ENCODE measurements around the gene TMTC1. TPM values are rescaled to one million over a fixed set of nuclear protein-coding genes. Genes with fewer than 3 reads are reported as not detected.

TMTC1 gene
- total and polyA plus RNA-seq, 8 donors, result 0.85 to 37.7 (median 1.9) TPM

- ATAC-seq, result no peak
- Histone ChIP-seq H3K9me3 (peaks cover 0 to 14% of the 10 kb centered on the region in 2 donors), H3K27me3 (no peaks in the 10 kb centered on the region), H3K27ac (no peak overlapping the region), H3K4me3 (no peak overlapping the region), H3K36me3 (no peaks in the 10 kb centered on the region), H3K4me1 (no peaks in the 10 kb centered on the region)
- intact Hi-C loops (cut with DNase I), result no loop called here
- no peak for TF ChIP-seq CTCF (IDR thresholded peaks at IDR 0.05)
- no peak for DNase-seq
Observed at GRCh38 chr12:29797565-29798355, 14.0 kb upstream of the TMTC1 start.

GRCh38 chr12:29796823-29797263 is 13.1 kb upstream of the TMTC1 start:
- no peaks in the 10 kb centered on the region for H3K36me3 ChIP-seq
- intact Hi-C loops (cut with DNase I), result no loop called here
- ATAC-seq (peak; percentile 30), DNase-seq (peak in 2 of 4 donors; percentile 82 to 86)
- H3K4me3 ChIP-seq, result no peak overlapping the region
- TF ChIP-seq CTCF (IDR thresholded peaks at IDR 0.05), result no peak
- no peak overlapping the region for H3K27ac ChIP-seq
- no peaks in the 10 kb centered on the region for H3K27me3 ChIP-seq
- H3K9me3 ChIP-seq, result peaks cover 0 to 18% of the 10 kb centered on the region in 2 donors
- H3K4me1 ChIP-seq, result no peaks in the 10 kb centered on the region

GRCh38 chr12:29795715-29796114 is 12.0 kb upstream of the TMTC1 start:
- ATAC-seq (no peak), DNase-seq (no peak)
- H3K9me3 ChIP-seq, result peaks cover 0 to 25% of the 10 kb centered on the region in 2 donors
- intact Hi-C loops (cut with DNase I), result no loop called here
- H3K4me3 ChIP-seq, result no peak overlapping the region
- H3K4me1 ChIP-seq, result no peaks in the 10 kb centered on the region
- no peaks in the 10 kb centered on the region for H3K27me3 ChIP-seq
- no peaks in the 10 kb centered on the region for H3K36me3 ChIP-seq
- no peak overlapping the region for H3K27ac ChIP-seq
- no peak for TF ChIP-seq CTCF (IDR thresholded peaks at IDR 0.05)

GRCh38 chr12:29794862-29795261 is 11.1 kb upstream of the TMTC1 start:
- no peak overlapping the region for H3K27ac ChIP-seq
- H3K4me1 ChIP-seq, result no peaks in the 10 kb centered on the region
- no peak for TF ChIP-seq CTCF (IDR thresholded peaks at IDR 0.05)
- DNase-seq (no peak), ATAC-seq (no peak)
- no peaks in the 10 kb centered on the region for H3K27me3 ChIP-seq
- intact Hi-C loops (cut with DNase I), result no loop called here
- no peaks in the 10 kb centered on the region for H3K36me3 ChIP-seq
- no peak overlapping the region for H3K4me3 ChIP-seq
- H3K9me3 ChIP-seq, result peaks cover 0 to 25% of the 10 kb centered on the region in 2 donors

GRCh38 chr12:29792853-29793252 is 9.1 kb upstream of the TMTC1 start:
- Histone ChIP-seq H3K27ac (no peak overlapping the region), H3K9me3 (peaks cover 0 to 25% of the 10 kb centered on the region in 2 donors), H3K4me3 (no peak overlapping the region), H3K36me3 (no peaks in the 10 kb centered on the region), H3K4me1 (no peaks in the 10 kb centered on the region), H3K27me3 (no peaks in the 10 kb centered on the region)
- no peak for TF ChIP-seq CTCF (IDR thresholded peaks at IDR 0.05)
- no peak for ATAC-seq
- intact Hi-C loops (cut with DNase I), result no loop called here
- no peak for DNase-seq
